Spinal cord (tissue), 10 donors: Measurements from ENCODE around the gene NCAM1. TPM values are rescaled to one million over a fixed set of nuclear protein-coding genes. Genes with fewer than 3 reads are reported as not detected.

Experiments
- DNase-seq, 6 donors: peaks; one replicate each; pipeline versions ENCODE4 v3.0.0 to v3.0.0-alpha.2; 2013 to 2015; ENCODE audit warnings: low spot score in 6 of 6, low read depth in 4 of 6
- H3K27ac ChIP-seq: one replicate; pipeline ENCODE4 v1.5.1; 2013; ENCODE audit warnings: low read depth, low read length, control low read depth
- H3K27me3 ChIP-seq: one replicate; pipeline ENCODE4 v1.6.1; 2013; ENCODE audit warnings: low read length; ENCODE audit not compliant: control insufficient read depth, insufficient read depth
- H3K36me3 ChIP-seq: one replicate; pipeline ENCODE4 v1.6.1; 2013; ENCODE audit warnings: low read length; ENCODE audit not compliant: control insufficient read depth, insufficient read depth
- H3K4me1 ChIP-seq: one replicate; pipeline ENCODE4 v1.6.1; 2013; ENCODE audit warnings: low read length; ENCODE audit not compliant: control insufficient read depth, insufficient read depth
- H3K4me3 ChIP-seq: one replicate; pipeline ENCODE4 v1.5.1; 2013; ENCODE audit warnings: low read depth, low read length, control low read depth
- H3K9me3 ChIP-seq: one replicate; pipeline ENCODE4 v1.6.1; 2013; ENCODE audit warnings: low read length; ENCODE audit not compliant: control insufficient read depth, insufficient read depth
- WGBS: methylation state at CpG from one replicate; pipeline ENCODE4 v1.1.5; 2013; ENCODE audit warnings: missing lambda C conversion rate; ENCODE audit not compliant: insufficient coverage; 5-methylcytosine and 5-hydroxymethylcytosine counted together
- polyA plus RNA-seq, 2 donors: library from polyadenylated mRNA; unstranded; fragments of 120-200 nt; gene quantifications; one replicate each; pipeline ENCODE4 v1.2.1, GENCODE V29; 2013; ENCODE audit not compliant: insufficient read length in 2 of 2
- total RNA-seq, 2 donors: library from RNA; depleted of rRNA in 1 of 2; stranded (reverse); fragments of 120-200 nt in 1 of 2; fragments of >200 nt in 1 of 2; gene quantifications; one replicate each; pipeline versions ENCODE4 v1.2.3 to v1.2.4, GENCODE V29; 2013 to 2014
- donor health status: healthy.

Gene NCAM1
- total and polyA plus RNA-seq, 4 donors: 205 to 523 (median 383) TPM

DNA sequence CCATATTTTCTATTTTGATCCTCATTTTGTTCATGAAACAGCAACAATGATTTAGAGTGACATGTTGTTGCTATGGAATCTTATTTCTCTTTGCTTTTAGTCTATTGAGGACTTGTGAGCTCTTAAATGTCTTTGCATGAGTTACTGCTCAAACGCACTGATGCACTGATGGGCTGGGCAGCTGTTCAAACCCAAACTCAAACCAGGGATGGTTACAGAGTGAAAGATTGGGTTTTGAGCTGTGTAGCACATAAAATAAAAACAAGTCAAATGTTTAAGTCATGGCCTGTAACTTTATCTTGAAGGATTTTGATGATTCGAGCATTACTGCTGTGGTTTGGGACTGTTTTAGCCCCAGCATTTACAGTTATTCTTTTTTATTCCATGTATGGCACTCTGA is 20.1 kb upstream of the NCAM1 start:
- no peak overlapping the region for H3K27ac ChIP-seq
- H3K27me3 ChIP-seq: no peaks in the 10 kb centered on the region
- no peaks in the 10 kb centered on the region for H3K9me3 ChIP-seq
- no peak overlapping the region for H3K4me3 ChIP-seq
- no peaks in the 10 kb centered on the region for H3K36me3 ChIP-seq
- no CpG with 5 or more reads among the region's 2 CpGs for WGBS
- peak in 1 of 6 donors; percentile 20 for DNase-seq
- H3K4me1 ChIP-seq: no peaks in the 10 kb centered on the region

DNA sequence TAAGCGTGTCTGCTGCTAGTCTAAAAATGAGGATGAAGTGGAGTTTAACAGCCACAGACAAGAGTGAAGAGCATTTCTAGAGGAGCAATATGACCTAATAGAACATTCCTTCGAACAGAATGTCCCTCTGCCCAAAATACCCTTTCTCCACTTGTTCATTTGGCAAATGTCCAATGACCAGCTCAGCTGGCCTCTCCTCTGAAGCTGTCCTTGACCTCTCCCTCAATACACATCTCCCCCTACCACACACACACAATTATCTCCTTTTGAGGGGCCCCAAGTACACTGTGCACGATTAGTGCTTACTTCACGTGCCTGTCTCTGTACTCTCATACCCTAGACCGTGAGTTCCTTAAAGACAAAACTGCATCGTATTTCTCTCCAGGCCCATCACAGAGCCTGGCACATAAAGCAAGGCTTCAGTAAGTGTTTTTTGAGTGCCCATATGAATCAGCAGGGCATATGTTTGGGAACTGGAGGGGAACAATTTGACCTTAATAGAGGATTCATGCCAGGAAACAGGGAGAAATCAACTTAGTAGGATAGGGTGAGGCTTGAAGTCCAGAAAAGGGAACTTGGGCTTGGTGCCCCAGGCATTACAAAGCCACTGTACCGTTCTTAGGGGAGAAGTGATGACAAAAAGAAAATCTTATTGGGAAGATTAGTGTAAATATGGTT is 18.1 kb upstream of the NCAM1 start:
- 66% methylated on average over 4 of the region's 7 CpGs for WGBS
- no peaks in the 10 kb centered on the region for H3K27me3 ChIP-seq
- H3K4me1 ChIP-seq: no peaks in the 10 kb centered on the region
- DNase-seq: no peak
- no peak overlapping the region for H3K27ac ChIP-seq
- no peaks in the 10 kb centered on the region for H3K36me3 ChIP-seq
- no peak overlapping the region for H3K4me3 ChIP-seq
- H3K9me3 ChIP-seq: no peaks in the 10 kb centered on the region

DNA sequence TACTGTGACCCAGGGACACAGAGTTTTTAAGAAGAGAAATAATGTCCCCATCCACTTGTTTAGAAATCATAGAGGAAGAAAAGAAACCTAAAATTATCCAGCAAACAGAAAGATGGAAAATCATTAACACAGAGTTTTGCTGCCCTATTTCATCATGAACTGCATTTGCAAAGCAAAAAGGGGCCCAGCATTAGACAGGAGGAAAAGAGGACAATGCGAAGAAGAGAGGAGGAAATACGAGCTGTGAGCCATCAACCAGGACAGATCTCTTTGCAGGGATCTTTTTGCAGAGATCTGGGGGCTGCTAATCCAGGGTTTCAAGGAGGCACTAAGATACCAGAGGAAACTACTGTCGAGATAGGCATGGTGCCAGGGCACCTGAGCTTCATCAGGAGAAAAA is 14.4 kb upstream of the NCAM1 start:
- H3K4me3 ChIP-seq: no peak overlapping the region
- no peaks in the 10 kb centered on the region for H3K4me1 ChIP-seq
- H3K27ac ChIP-seq: no peak overlapping the region
- no peaks in the 10 kb centered on the region for H3K9me3 ChIP-seq
- no peaks in the 10 kb centered on the region for H3K27me3 ChIP-seq
- DNase-seq: no peak
- no peaks in the 10 kb centered on the region for H3K36me3 ChIP-seq
- 79% methylated on average over 3 of the region's 3 CpGs for WGBS

GRCh38 chr11:112949781-112950575 is 11.2 kb upstream of the NCAM1 start:
- Histone ChIP-seq H3K4me3 (no peak overlapping the region), H3K27ac (no peak overlapping the region), H3K9me3 (no peaks in the 10 kb centered on the region), H3K4me1 (no peaks in the 10 kb centered on the region), H3K27me3 (no peaks in the 10 kb centered on the region), H3K36me3 (no peaks in the 10 kb centered on the region)
- DNase-seq: no peak
- WGBS: 80% methylated on average over 4 of the region's 6 CpGs

DNA sequence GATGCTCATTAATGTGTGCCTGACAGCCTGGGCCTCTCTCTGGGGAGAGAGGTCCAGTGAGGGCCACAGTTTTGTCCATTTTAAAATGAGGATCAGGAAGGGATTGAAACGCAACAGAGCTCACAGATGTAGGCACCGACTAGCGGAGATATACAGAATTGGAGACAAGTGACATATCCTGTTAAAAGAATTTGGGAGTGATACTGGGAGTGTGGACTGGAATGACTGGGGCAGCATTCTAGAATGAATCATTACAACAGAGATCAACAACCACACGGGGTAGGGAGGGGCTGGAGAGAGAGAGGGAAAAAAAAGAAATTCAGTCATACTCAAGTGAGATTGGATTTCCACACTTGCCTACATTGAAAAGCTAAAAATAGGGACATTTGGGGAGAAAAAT is 2.5 kb upstream of the NCAM1 start:
- H3K4me3 ChIP-seq: no peak overlapping the region
- DNase-seq: no peak
- H3K27me3 ChIP-seq: no peaks in the 10 kb centered on the region
- no peaks in the 10 kb centered on the region for H3K36me3 ChIP-seq
- H3K9me3 ChIP-seq: no peaks in the 10 kb centered on the region
- peaks cover 3% of the 10 kb centered on the region for H3K4me1 ChIP-seq
- 76% methylated on average over 3 of the region's 4 CpGs for WGBS
- H3K27ac ChIP-seq: no peak overlapping the region

- peak in 5 of 6 donors; percentile 53 to 96 (median 72) for DNase-seq
- Histone ChIP-seq H3K27me3 (no peaks in the 10 kb centered on the region), H3K36me3 (no peaks in the 10 kb centered on the region), H3K4me3 (peak overlapping the region; percentile 86), H3K27ac (peak overlapping the region; percentile 88), H3K4me1 (peaks cover 6% of the 10 kb centered on the region), H3K9me3 (no peaks in the 10 kb centered on the region)
- WGBS: under 1% methylated on average over 79 of the region's 82 CpGs
These were observed 745 bp downstream of the NCAM1 start for GRCh38 chr11:112961751-112962578.

- H3K36me3 ChIP-seq: no peaks in the 10 kb centered on the region
- DNase-seq: peak in 5 of 6 donors; percentile 44 to 93 (median 66)
- under 1% methylated on average over 57 of the region's 67 CpGs for WGBS
These were observed 1.6 kb downstream of the NCAM1 start for GRCh38 chr11:112962579-112963367.

GRCh38 chr11:112963368-112963955 is 2.2 kb downstream of the NCAM1 start:
- 1% methylated on average over 46 of the region's 48 CpGs for WGBS
- H3K9me3 ChIP-seq: no peaks in the 10 kb centered on the region

More at GRCh38 chr11:112962579-112963367, 1.6 kb downstream of the NCAM1 start:
- Histone ChIP-seq H3K27ac (peak overlapping the region; percentile 88), H3K4me3 (peak overlapping the region; percentile 86), H3K9me3 (no peaks in the 10 kb centered on the region), H3K27me3 (no peaks in the 10 kb centered on the region), H3K4me1 (peaks cover 6% of the 10 kb centered on the region)

More at GRCh38 chr11:112963368-112963955, 2.2 kb downstream of the NCAM1 start:
- Histone ChIP-seq H3K4me3 (peak overlapping the region; percentile 86), H3K36me3 (no peaks in the 10 kb centered on the region), H3K4me1 (peaks cover 6% of the 10 kb centered on the region), H3K27ac (peak overlapping the region; percentile 88), H3K27me3 (no peaks in the 10 kb centered on the region)
- DNase-seq: peak in 5 of 6 donors; percentile 35 to 85 (median 52)
